Measurements from ENCODE around the gene PRDM16. TPM values are rescaled to one million over a fixed set of nuclear protein-coding genes. Genes with fewer than 3 reads are reported as not detected.

Gene PRDM16
- total RNA-seq, 1 experiment from 2014 or later = not detected

- Mint-ChIP-seq H3K36me3 (ENCODE audit: insufficient read depth, unreplicated experiment) (no peaks in the 10 kb centered on the region), H3K4me1 (ENCODE audit: insufficient read depth, unreplicated experiment) (no peaks in the 10 kb centered on the region), H3K27ac (ENCODE audit: low read depth, unreplicated experiment) (no peak overlapping the region), H3K27me3 (ENCODE audit: insufficient read depth, unreplicated experiment) (peaks cover 9% of the 10 kb centered on the region), H3K4me3 (ENCODE audit: unreplicated experiment) (no peak overlapping the region), H3K9me3 (ENCODE audit: unreplicated experiment) (no peaks in the 10 kb centered on the region)
- no peak for TF ChIP-seq CTCF (IDR thresholded peaks at IDR 0.05; ENCODE audit: unreplicated experiment)
- intact Hi-C loops (cut with micrococcal nuclease) = no loop called here
- no peak for DNase-seq (ENCODE audit: unreplicated experiment)
- BruUV-seq (replicated peaks) = no TSS peak
- ChIA-PET CTCF (no interaction called here), POLR2A (no interaction called here)
Observed at GRCh38 chr1:3404301-3404700, 335.3 kb downstream of the PRDM16 start.

- no peak overlapping the region for H3K4me3 Mint-ChIP-seq (ENCODE audit: unreplicated experiment)
- POLR2A ChIA-PET = no interaction called here
- CTCF ChIA-PET = no interaction called here
- H3K27me3 Mint-ChIP-seq (ENCODE audit: insufficient read depth, unreplicated experiment) = peaks cover 4% of the 10 kb centered on the region
- H3K4me1 Mint-ChIP-seq (ENCODE audit: insufficient read depth, unreplicated experiment) = no peaks in the 10 kb centered on the region
- TF ChIP-seq CTCF (IDR thresholded peaks at IDR 0.05; ENCODE audit: unreplicated experiment) = no peak
- H3K27ac Mint-ChIP-seq (ENCODE audit: low read depth, unreplicated experiment) = no peak overlapping the region
- no peaks in the 10 kb centered on the region for H3K9me3 Mint-ChIP-seq (ENCODE audit: unreplicated experiment)
- no peaks in the 10 kb centered on the region for H3K36me3 Mint-ChIP-seq (ENCODE audit: insufficient read depth, unreplicated experiment)
- DNase-seq (ENCODE audit: unreplicated experiment) = no peak
- no TSS peak for BruUV-seq (replicated peaks)
- intact Hi-C loops (cut with micrococcal nuclease) = no loop called here
Observed at GRCh38 chr1:3404801-3405200, 335.8 kb downstream of the PRDM16 start.

- no peak for DNase-seq (ENCODE audit: unreplicated experiment)
- CTCF ChIA-PET = no interaction called here
- H3K27me3 Mint-ChIP-seq (ENCODE audit: insufficient read depth, unreplicated experiment) = peaks cover under 1% of the 10 kb centered on the region
- H3K4me3 Mint-ChIP-seq (ENCODE audit: unreplicated experiment) = no peak overlapping the region
- no peak for TF ChIP-seq CTCF (IDR thresholded peaks at IDR 0.05; ENCODE audit: unreplicated experiment)
- no TSS peak for BruUV-seq (replicated peaks)
- no peaks in the 10 kb centered on the region for H3K36me3 Mint-ChIP-seq (ENCODE audit: insufficient read depth, unreplicated experiment)
- no peak overlapping the region for H3K27ac Mint-ChIP-seq (ENCODE audit: low read depth, unreplicated experiment)
- intact Hi-C loops (cut with micrococcal nuclease) = no loop called here
- no peaks in the 10 kb centered on the region for H3K4me1 Mint-ChIP-seq (ENCODE audit: insufficient read depth, unreplicated experiment)
- POLR2A ChIA-PET = no interaction called here
- H3K9me3 Mint-ChIP-seq (ENCODE audit: unreplicated experiment) = no peaks in the 10 kb centered on the region
Observed at GRCh38 chr1:3405491-3405890, 336.5 kb downstream of the PRDM16 start.

- ChIA-PET CTCF (interaction anchor here (0.8 kb wide), 1 partner anchor 17 kb away, joined by 4 read pairs; no protein-coding TSS in a partner anchor), POLR2A (no interaction called here)
- BruUV-seq (replicated peaks) = no TSS peak
- H3K36me3 Mint-ChIP-seq (ENCODE audit: insufficient read depth, unreplicated experiment) = no peaks in the 10 kb centered on the region
- TF ChIP-seq CTCF (IDR thresholded peaks at IDR 0.05; ENCODE audit: unreplicated experiment) = no peak
- no peak overlapping the region for H3K4me3 Mint-ChIP-seq (ENCODE audit: unreplicated experiment)
- intact Hi-C loops (cut with micrococcal nuclease) = no loop called here
- no peaks in the 10 kb centered on the region for H3K9me3 Mint-ChIP-seq (ENCODE audit: unreplicated experiment)
- no peaks in the 10 kb centered on the region for H3K4me1 Mint-ChIP-seq (ENCODE audit: insufficient read depth, unreplicated experiment)
- DNase-seq (ENCODE audit: unreplicated experiment) = no peak
- no peak overlapping the region for H3K27ac Mint-ChIP-seq (ENCODE audit: low read depth, unreplicated experiment)
- H3K27me3 Mint-ChIP-seq (ENCODE audit: insufficient read depth, unreplicated experiment) = peaks cover 8% of the 10 kb centered on the region
Observed at GRCh38 chr1:3405974-3406867, 337.2 kb downstream of the PRDM16 start.

All from MCF 10A (cell line).